Neutrophil (primary cell): ENCODE measurements around the gene SPEG.

ENCODE experiments used
- H3K27ac ChIP-seq: fragments of 200-600 bp; sonication (generic); 2 replicates; pipeline ENCODE4 v1.5.1; 2016; ENCODE audit warnings: mild to moderate bottlenecking, moderate library complexity
- H3K27me3 ChIP-seq: fragments of 200-600 bp; sonication (generic); 2 replicates; pipeline ENCODE4 v1.6.0; 2016; ENCODE audit warnings: mild to moderate bottlenecking
- H3K36me3 ChIP-seq: fragments of 200-600 bp; sonication (generic); 2 replicates; pipeline ENCODE4 v1.5.1; 2017
- H3K4me1 ChIP-seq, 2 experiments: fragments of 200-600 bp in 1 of 2; sonication (generic) in 1 of 2; 1 replicate in 1 of 2; 2 replicates in 1 of 2; pipeline versions ENCODE4 v1.5.1 to v1.6.1; 2013 to 2016; ENCODE audit warnings: low read depth in 1 of 2, low read length in 1 of 2, mild to moderate bottlenecking in 1 of 2, moderate library complexity in 1 of 2; ENCODE audit not compliant: control insufficient read depth in 1 of 2, insufficient read depth in 1 of 2
- H3K4me3 ChIP-seq, 2 experiments: fragments of 200-600 bp in 1 of 2; sonication (generic) in 1 of 2; 1 replicate in 1 of 2; 2 replicates in 1 of 2; pipeline ENCODE4 v1.5.1; 2013 to 2016; ENCODE audit warnings: low read depth in 1 of 2, low read length in 1 of 2, mild to moderate bottlenecking in 1 of 2, moderate library complexity in 1 of 2
- H3K9me3 ChIP-seq: fragments of 200-600 bp; sonication (generic); 2 replicates; pipeline ENCODE4 v1.5.1; 2016
- TF ChIP-seq, protein P1 (sequence below): fragments of 200-600 bp; sonication (generic); IDR thresholded peaks from 2 replicates; pipeline ENCODE4 v1.5.1; 2016; ENCODE audit warnings: antibody characterized with exemption

SPEG gene

DNA sequence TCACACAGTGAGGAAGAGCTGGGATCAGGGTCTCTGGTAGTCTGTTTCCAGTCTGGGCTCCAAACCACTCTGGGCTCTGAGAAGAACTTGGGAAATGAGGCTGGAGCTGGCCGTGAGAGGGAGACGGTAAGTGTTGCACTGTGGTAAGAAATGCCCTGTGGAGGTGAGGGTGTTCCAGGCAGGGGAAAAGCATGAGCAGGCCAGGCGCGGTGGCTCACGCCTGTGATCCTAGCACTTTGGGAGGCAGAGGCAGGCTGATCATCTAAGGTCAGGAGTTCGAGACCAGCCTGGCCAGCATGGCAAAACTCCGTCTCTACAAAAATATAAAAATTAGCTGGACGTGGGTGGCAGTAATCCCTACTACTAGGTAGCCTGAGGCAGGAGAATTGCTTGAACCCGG, 30.8 kb upstream of the SPEG start:
- Histone ChIP-seq H3K27ac (no peak overlapping the region), H3K4me1 (peaks cover 9 to 20% of the 10 kb centered on the region in 2 experiments), H3K4me3 (no peak overlapping the region), H3K36me3 (no peaks in the 10 kb centered on the region), H3K27me3 (peaks cover 44% of the 10 kb centered on the region), H3K9me3 (no peaks in the 10 kb centered on the region)
- TF ChIP-seq, protein P1, sequence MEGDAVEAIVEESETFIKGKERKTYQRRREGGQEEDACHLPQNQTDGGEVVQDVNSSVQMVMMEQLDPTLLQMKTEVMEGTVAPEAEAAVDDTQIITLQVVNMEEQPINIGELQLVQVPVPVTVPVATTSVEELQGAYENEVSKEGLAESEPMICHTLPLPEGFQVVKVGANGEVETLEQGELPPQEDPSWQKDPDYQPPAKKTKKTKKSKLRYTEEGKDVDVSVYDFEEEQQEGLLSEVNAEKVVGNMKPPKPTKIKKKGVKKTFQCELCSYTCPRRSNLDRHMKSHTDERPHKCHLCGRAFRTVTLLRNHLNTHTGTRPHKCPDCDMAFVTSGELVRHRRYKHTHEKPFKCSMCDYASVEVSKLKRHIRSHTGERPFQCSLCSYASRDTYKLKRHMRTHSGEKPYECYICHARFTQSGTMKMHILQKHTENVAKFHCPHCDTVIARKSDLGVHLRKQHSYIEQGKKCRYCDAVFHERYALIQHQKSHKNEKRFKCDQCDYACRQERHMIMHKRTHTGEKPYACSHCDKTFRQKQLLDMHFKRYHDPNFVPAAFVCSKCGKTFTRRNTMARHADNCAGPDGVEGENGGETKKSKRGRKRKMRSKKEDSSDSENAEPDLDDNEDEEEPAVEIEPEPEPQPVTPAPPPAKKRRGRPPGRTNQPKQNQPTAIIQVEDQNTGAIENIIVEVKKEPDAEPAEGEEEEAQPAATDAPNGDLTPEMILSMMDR, result no peak

DNA sequence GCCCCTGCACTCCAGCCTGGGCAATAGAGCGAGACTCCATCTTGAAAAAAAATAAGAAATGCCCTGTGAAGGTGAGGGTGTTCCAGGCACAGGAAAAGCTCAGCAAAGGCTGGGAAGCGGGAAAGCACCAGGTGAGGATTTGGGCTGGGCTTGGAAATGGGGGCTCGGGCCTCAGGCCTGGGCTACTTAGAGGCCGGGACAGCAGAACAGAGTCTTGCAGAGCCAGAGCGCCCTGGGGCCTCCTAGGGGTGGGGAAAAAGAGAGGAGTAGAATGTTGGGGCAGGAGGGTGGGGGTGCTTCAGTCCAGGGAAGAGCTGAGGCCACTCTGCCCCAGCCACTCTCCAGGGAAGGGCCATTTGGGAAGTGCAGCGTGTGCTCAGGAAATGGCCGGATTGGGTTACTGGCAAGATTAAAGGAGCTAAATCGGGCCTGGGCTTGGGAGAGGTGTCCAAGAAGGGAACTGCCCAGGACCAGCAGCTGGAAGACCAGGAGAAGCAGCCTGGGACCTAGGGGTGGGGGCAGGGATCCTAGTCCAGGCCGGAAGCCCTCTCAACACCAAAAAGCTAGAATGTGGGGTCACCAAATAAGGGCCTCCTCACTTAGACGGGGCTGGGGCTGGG, 30.2 kb upstream of the SPEG start:
- peaks cover 9 to 20% of the 10 kb centered on the region in 2 experiments for H3K4me1 ChIP-seq
- no peak overlapping the region for H3K27ac ChIP-seq

DNA sequence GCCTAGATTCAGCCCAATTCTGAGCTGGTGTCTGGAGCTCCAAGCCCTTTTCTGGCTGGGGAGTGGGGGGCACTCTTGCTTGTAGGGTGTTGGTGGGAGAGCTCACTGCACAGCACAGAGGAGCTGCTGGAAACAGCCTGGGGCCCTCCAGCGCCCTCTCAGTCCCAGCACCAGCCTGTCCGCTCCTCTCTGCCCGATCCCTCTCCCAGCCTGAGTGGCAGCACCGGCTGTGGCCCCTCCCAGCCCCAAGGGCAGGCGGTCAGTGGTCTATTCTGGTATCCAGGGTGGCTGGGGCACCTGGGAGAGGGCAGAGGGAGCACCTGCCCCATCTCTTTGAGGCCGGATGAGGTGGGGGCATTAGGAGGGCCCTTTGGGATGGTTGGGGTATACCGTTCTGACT, 29.7 kb upstream of the SPEG start:
- TF ChIP-seq, protein P1, result no peak
- Histone ChIP-seq H3K9me3 (no peaks in the 10 kb centered on the region), H3K4me1 (peaks cover 9 to 20% of the 10 kb centered on the region in 2 experiments), H3K27ac (no peak overlapping the region), H3K27me3 (peaks cover 50% of the 10 kb centered on the region), H3K36me3 (no peaks in the 10 kb centered on the region), H3K4me3 (no peak overlapping the region)

More for the DNA sequence above, 30.2 kb upstream of the SPEG start:
- TF ChIP-seq, protein P1, result no peak
- Histone ChIP-seq H3K4me3 (no peak overlapping the region), H3K27me3 (peaks cover 49% of the 10 kb centered on the region), H3K36me3 (no peaks in the 10 kb centered on the region), H3K9me3 (no peaks in the 10 kb centered on the region)

DNA sequence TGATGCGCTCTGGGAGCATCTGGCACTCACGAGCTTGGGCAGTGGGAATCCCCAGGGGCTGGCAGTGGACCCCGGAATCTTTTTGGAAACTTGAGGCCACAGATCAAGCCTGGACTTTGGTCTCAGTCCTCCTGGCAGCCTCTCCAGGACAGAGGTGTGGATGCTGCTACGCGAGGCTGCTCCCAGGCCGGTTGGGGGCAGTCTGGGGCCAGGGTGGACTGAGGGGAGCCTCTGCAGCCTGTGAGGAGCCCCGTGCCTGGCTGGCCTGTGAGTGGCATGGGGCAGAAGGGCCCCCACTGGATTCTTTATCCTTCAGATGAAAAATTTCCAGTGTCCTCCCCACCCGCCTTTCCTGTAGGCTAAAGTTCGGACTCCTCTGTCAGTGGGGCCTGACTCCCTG, 29.2 kb upstream of the SPEG start:
- H3K27me3 ChIP-seq, result peaks cover 50% of the 10 kb centered on the region
- H3K4me3 ChIP-seq, result no peak overlapping the region
- TF ChIP-seq, protein P1, result no peak
- no peaks in the 10 kb centered on the region for H3K9me3 ChIP-seq
- H3K36me3 ChIP-seq, result no peaks in the 10 kb centered on the region
- no peak overlapping the region for H3K27ac ChIP-seq
- H3K4me1 ChIP-seq, result peaks cover 9 to 20% of the 10 kb centered on the region in 2 experiments

DNA sequence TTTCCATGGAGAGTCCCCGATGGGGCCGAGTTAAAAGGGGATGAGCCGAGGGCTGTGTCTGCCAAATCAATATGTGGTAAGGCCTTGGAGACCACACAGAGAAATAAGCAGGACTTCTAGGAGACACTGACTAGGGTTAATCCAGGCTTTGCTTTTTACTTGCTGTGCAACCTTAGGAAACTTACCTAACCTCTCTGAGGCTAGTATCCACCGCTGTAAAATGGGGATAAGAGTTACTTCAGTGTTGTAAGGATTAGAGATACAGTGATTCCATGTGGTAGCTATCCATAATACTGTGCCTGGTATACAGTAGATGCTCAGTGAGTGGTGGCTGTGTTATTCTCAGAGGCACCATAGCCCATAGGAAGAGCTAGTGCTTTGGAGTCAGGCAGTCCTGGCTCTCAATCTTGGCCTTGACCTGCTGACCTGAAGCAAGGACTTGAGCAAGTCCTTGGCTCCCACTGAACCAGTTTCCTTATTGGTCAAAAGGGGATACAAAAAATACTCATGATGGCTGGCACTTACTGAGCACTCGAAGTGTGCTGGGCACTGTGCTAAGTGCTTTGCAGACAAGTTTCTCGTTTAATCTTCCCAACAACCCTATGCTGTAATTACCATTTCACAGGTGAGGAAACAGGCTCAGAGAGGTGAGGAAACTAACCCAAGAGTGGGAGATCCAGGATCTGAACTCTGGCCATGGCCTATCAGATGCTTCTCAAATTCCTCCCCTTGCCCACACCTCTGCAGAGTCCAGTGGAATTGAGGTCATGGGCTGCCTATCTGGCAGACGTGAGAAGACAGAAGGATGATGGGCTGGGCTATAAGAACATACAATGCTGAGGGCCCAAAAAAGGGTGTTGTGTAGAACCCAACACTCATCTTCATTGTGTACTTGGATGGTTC, 28.4 kb upstream of the SPEG start:
- TF ChIP-seq, protein P1, result no peak
- Histone ChIP-seq H3K36me3 (no peaks in the 10 kb centered on the region), H3K9me3 (no peaks in the 10 kb centered on the region), H3K4me3 (no peak overlapping the region), H3K27ac (no peak overlapping the region), H3K4me1 (peaks cover 9 to 17% of the 10 kb centered on the region in 2 experiments), H3K27me3 (peaks cover 54% of the 10 kb centered on the region)
